Measurements from ENCODE around the gene CC2D1B. TPM values are rescaled to one million over a fixed set of nuclear protein-coding genes. Genes with fewer than 3 reads are reported as not detected.

The CC2D1B gene
- total RNA-seq, 1 donor from 2014 or later, result 55.4 TPM

DNA sequence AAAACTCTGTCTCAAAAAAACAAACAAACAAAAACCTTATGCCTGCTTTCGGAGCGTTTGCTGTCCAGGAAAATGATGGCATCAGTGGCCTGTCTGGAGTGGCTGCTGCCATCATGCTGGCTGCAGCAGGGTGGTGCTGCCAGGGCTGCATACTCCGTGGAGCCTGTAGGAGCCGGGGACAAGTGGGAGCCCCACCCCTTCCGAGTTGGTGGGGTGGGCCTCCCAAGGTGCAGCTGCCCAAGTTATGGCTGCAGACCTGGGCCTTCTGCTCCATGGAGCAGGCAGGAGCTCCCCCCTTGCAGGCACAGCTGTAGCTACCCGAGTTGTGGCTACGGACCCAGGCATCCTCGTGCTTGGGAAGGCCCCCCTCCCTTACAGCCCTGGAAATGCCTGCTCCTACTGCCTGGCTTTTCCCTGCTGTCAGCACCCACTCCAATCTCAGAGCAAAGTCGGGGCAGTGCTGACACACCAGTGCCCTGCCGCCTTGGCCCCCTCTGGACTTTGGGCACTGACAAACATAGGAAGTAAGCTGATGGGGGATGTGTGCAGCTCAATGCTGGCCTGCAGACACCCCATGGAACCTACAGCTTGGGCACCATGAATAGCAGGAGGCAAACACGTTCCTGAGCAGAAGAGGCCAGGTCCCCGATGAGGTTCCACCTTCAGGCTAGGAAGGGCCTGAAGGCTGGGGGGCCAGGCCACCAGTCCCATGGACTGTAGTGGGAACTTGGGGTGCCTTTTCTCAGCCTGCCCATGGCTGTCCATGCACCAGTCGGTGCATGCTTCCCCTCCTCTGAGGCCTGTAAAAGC, 60.4 kb downstream of the CC2D1B start:
- no peaks in the 10 kb centered on the region for H3K27me3 ChIP-seq (ENCODE audit: control insufficient read depth, insufficient read depth, low read length)
- no peaks in the 10 kb centered on the region for H3K36me3 ChIP-seq (ENCODE audit: control insufficient read depth, insufficient read depth, low read length)
- TF ChIP-seq, protein P1, sequence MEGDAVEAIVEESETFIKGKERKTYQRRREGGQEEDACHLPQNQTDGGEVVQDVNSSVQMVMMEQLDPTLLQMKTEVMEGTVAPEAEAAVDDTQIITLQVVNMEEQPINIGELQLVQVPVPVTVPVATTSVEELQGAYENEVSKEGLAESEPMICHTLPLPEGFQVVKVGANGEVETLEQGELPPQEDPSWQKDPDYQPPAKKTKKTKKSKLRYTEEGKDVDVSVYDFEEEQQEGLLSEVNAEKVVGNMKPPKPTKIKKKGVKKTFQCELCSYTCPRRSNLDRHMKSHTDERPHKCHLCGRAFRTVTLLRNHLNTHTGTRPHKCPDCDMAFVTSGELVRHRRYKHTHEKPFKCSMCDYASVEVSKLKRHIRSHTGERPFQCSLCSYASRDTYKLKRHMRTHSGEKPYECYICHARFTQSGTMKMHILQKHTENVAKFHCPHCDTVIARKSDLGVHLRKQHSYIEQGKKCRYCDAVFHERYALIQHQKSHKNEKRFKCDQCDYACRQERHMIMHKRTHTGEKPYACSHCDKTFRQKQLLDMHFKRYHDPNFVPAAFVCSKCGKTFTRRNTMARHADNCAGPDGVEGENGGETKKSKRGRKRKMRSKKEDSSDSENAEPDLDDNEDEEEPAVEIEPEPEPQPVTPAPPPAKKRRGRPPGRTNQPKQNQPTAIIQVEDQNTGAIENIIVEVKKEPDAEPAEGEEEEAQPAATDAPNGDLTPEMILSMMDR (IDR thresholded peaks at IDR 0.05; ENCODE audit: insufficient read depth, low read length, poor library complexity, severe bottlenecking), result no peak
- DNase-seq (ENCODE audit: low read depth), result no peak
- no peak overlapping the region for H3K4me3 ChIP-seq (ENCODE audit: low read depth, low read length)

Other genes starting within 250 kb of the CC2D1B start
- gene ZFYVE9, start 224.1 kb downstream of the CC2D1B start, total RNA-seq, result 17.1 and 18.4 TPM in 2 replicates
- gene ORC1, start 38.2 kb upstream of the CC2D1B start, total RNA-seq, result 2.2 and 2.7 TPM in 2 replicates
- 14.2 and 18.2 TPM in 2 replicates for gene PRPF38A, start 38.4 kb upstream of the CC2D1B start, total RNA-seq
- 32.1 and 32.5 TPM in 2 replicates for gene TUT4, start 186.9 kb upstream of the CC2D1B start, total RNA-seq
- 33.1 and 52.8 TPM in 2 replicates for gene GPX7, start 236.2 kb upstream of the CC2D1B start, total RNA-seq

Data from kidney epithelial cell (primary cell).